22Rv1 (cell line): ENCODE measurements around the gene IRS1.

ENCODE experiments used
- CTCF ChIP-seq: fragments of 450-650 bp; IDR thresholded peaks from 2 replicates; pipeline ENCODE4 v1.5.1; 2017; ENCODE audit warnings: mild to moderate bottlenecking
- ZFX ChIP-seq: fragments of 450-650 bp; IDR thresholded peaks from 2 replicates; pipeline ENCODE4 v1.6.1; 2017; ENCODE audit warnings: antibody characterized with exemption, borderline replicate concordance

- TF ChIP-seq CTCF (no peak), ZFX (no peak)
Observed at GRCh38 chr2:226738821-226739544, 60.6 kb downstream of the IRS1 start.
